Astrocyte (in vitro differentiated cells and primary cell): ENCODE measurements around the gene GMPR. TPM values are rescaled to one million over a fixed set of nuclear protein-coding genes. Genes with fewer than 3 reads are reported as not detected.

Source experiments
- DNase-seq: peaks from one replicate; pipeline ENCODE4 v3.0.0-alpha.2; 2010; ENCODE audit warnings: low read depth
- FAIRE-seq: peaks from 2 replicates; lab custom pipeline; 2011; peaks lifted over from hg19 to GRCh38; lab: Jason Lieb, UNC
- H2AFZ ChIP-seq: 2 replicates; pipeline ENCODE4 v1.6.0; 2012; ENCODE audit warnings: low read depth, low read length, inconsistent platforms
- H3K27ac ChIP-seq: 2 replicates; pipeline ENCODE4 v1.5.1; 2011; ENCODE audit warnings: low read depth, low read length, inconsistent platforms
- H3K27me3 ChIP-seq: 2 replicates; pipeline ENCODE4 v1.6.0; 2011; ENCODE audit warnings: low read length, inconsistent platforms; ENCODE audit not compliant: insufficient read depth
- H3K36me3 ChIP-seq: 2 replicates; pipeline ENCODE4 v1.5.1; 2011; ENCODE audit warnings: low read length, inconsistent platforms; ENCODE audit not compliant: insufficient read depth
- H3K4me1 ChIP-seq: 2 replicates; pipeline ENCODE4 v1.5.1; 2011; ENCODE audit warnings: low read length, inconsistent platforms; ENCODE audit not compliant: insufficient read depth
- H3K4me2 ChIP-seq: 2 replicates; pipeline ENCODE4 v1.6.0; 2012; ENCODE audit warnings: low read length, inconsistent platforms
- H3K4me3 ChIP-seq: 2 replicates; pipeline ENCODE4 v1.5.1; 2011; ENCODE audit warnings: low read depth, mild to moderate bottlenecking, low read length, inconsistent platforms; ENCODE audit not compliant: insufficient read depth
- H3K79me2 ChIP-seq: 2 replicates; pipeline ENCODE4 v1.6.0; 2012; ENCODE audit warnings: mild to moderate bottlenecking, low read length, inconsistent platforms; ENCODE audit not compliant: insufficient read depth
- H3K9ac ChIP-seq: 2 replicates; pipeline ENCODE4 v1.6.0; 2012; ENCODE audit warnings: mild to moderate bottlenecking, low read length, inconsistent platforms
- H3K9me3 ChIP-seq: 2 replicates; pipeline ENCODE4 v1.5.1; 2012; ENCODE audit warnings: low read depth, mild to moderate bottlenecking, low read length, inconsistent platforms; ENCODE audit not compliant: insufficient read depth
- H4K20me1 ChIP-seq: 2 replicates; pipeline ENCODE4 v1.6.0; 2012; ENCODE audit warnings: low read length, inconsistent platforms; ENCODE audit not compliant: insufficient read depth
- H3K27ac Mint-ChIP-seq: one replicate; pipeline ENCODE4 v1.8.0; 2021; ENCODE audit warnings: mild to moderate bottlenecking, mixed read lengths; ENCODE audit not compliant: unreplicated experiment
- H3K27me3 Mint-ChIP-seq: one replicate; pipeline ENCODE4 v1.8.0; 2021; ENCODE audit warnings: low read depth, mixed read lengths; ENCODE audit not compliant: unreplicated experiment
- H3K36me3 Mint-ChIP-seq: one replicate; pipeline ENCODE4 v1.8.0; 2021; ENCODE audit warnings: low read depth, mixed read lengths; ENCODE audit not compliant: unreplicated experiment
- H3K4me1 Mint-ChIP-seq: one replicate; pipeline ENCODE4 v1.8.0; 2021; ENCODE audit warnings: low read depth, mixed read lengths; ENCODE audit not compliant: unreplicated experiment
- H3K4me3 Mint-ChIP-seq: one replicate; pipeline ENCODE4 v1.8.0; 2021; ENCODE audit warnings: mild to moderate bottlenecking, moderate library complexity, mixed read lengths; ENCODE audit not compliant: unreplicated experiment
- H3K9me3 Mint-ChIP-seq: one replicate; pipeline ENCODE4 v1.8.0; 2021; ENCODE audit warnings: mild to moderate bottlenecking, mixed read lengths; ENCODE audit not compliant: unreplicated experiment
- EZH2 ChIP-seq: IDR thresholded peaks from 2 replicates; pipeline ENCODE4 v1.6.1; 2012; ENCODE audit warnings: mild to moderate bottlenecking, low read length, inconsistent platforms; ENCODE audit not compliant: insufficient read depth
- total RNA-seq: library from RNA; stranded (reverse); gene quantifications from 2 replicates; pipeline ENCODE4 v1.2.1, GENCODE V29; 2021
- TF ChIP-seq, protein P1 (sequence below): IDR thresholded peaks from 2 replicates; pipeline ENCODE4 v1.5.1; 2011; ENCODE audit warnings: low read depth, mild to moderate bottlenecking, inconsistent platforms, low read length, moderate library complexity; ENCODE audit not compliant: insufficient read depth

Gene GMPR
- total RNA-seq, 1 donor from 2014 or later = 2.0 TPM

DNA sequence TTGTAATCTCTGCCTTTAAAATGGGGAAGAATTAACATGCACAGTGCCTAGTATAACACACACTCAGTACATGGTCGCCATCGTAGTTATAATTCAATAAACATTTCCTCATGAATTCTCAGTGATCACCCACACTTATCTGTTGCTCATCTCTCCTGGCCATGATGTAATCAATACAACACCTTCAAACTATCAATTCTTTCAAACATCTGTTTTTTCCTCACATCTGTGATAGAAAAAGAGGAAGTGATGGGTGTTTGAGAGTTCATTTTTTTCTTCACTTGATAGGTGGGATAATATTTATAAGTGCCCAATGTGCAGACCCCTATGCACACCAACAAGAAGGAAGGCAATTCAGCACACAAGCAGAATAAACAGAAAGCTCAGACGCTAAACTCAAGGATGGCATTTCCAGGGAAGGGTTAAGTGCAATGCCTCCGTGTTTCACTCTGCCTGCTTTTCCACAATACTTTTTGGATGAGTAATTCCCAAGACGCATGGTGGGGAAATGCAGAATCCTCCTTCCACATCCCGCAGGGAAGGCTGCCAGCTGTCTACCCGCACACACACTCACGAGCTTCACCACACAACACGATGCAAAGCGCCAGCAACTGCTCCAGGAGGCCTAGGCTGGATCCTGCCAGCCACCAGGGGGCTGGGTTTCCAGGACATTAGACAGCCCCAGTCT is 100.3 kb downstream of the GMPR start:
- H4K20me1 ChIP-seq = no peaks in the 10 kb centered on the region
- no peak overlapping the region for H2AFZ ChIP-seq
- no peaks in the 10 kb centered on the region for H3K36me3 ChIP-seq
- H3K36me3 Mint-ChIP-seq = peaks cover 9% of the 10 kb centered on the region
- TF ChIP-seq EZH2 = no peak
- TF ChIP-seq, protein P1, sequence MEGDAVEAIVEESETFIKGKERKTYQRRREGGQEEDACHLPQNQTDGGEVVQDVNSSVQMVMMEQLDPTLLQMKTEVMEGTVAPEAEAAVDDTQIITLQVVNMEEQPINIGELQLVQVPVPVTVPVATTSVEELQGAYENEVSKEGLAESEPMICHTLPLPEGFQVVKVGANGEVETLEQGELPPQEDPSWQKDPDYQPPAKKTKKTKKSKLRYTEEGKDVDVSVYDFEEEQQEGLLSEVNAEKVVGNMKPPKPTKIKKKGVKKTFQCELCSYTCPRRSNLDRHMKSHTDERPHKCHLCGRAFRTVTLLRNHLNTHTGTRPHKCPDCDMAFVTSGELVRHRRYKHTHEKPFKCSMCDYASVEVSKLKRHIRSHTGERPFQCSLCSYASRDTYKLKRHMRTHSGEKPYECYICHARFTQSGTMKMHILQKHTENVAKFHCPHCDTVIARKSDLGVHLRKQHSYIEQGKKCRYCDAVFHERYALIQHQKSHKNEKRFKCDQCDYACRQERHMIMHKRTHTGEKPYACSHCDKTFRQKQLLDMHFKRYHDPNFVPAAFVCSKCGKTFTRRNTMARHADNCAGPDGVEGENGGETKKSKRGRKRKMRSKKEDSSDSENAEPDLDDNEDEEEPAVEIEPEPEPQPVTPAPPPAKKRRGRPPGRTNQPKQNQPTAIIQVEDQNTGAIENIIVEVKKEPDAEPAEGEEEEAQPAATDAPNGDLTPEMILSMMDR = peak; percentile 88
- H3K79me2 ChIP-seq = peaks cover 3% of the 10 kb centered on the region
- peak overlapping the region; percentile 87 for H3K27ac Mint-ChIP-seq
- FAIRE-seq = peak; percentile 97
- H3K4me3 Mint-ChIP-seq = peak overlapping the region; percentile 37
- H3K4me3 ChIP-seq = no peak overlapping the region
- no peaks in the 10 kb centered on the region for H3K9me3 ChIP-seq
- peaks cover 49% of the 10 kb centered on the region for H3K4me1 ChIP-seq
- no peaks in the 10 kb centered on the region for H3K9me3 Mint-ChIP-seq
- H3K9ac ChIP-seq = peak overlapping the region; percentile 63
- no peaks in the 10 kb centered on the region for H3K27me3 Mint-ChIP-seq
- peak overlapping the region; percentile 75 for H3K4me2 ChIP-seq
- DNase-seq = peak; percentile 99
- no peaks in the 10 kb centered on the region for H3K27me3 ChIP-seq
- peak overlapping the region; percentile 82 for H3K27ac ChIP-seq
- peaks cover 57% of the 10 kb centered on the region for H3K4me1 Mint-ChIP-seq

DNA sequence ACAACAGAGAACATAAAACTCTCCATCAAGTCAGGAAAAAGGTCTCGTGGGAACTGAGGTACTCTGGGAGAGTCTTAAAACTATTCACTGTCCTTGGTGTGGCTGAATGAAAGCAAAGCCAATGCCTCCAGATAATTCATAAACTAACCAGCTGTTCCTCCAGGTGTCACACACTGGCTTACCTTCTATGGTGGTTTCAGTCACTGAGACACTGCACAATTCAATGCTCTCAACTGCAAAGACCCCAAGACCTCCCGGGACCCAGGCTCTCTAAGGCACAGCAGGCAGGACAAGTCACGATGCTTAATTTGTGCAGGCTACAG is 100.8 kb downstream of the GMPR start:
- H3K4me1 ChIP-seq = peaks cover 48% of the 10 kb centered on the region
- H2AFZ ChIP-seq = no peak overlapping the region
- Mint-ChIP-seq H3K4me3 (peak overlapping the region; percentile 37), H3K4me1 (peaks cover 55% of the 10 kb centered on the region), H3K27me3 (no peaks in the 10 kb centered on the region), H3K36me3 (peaks cover 9% of the 10 kb centered on the region), H3K27ac (peak overlapping the region; percentile 87), H3K9me3 (no peaks in the 10 kb centered on the region)
- H3K79me2 ChIP-seq = peaks cover 3% of the 10 kb centered on the region
- DNase-seq = no peak
- H3K4me3 ChIP-seq = no peak overlapping the region
- no peaks in the 10 kb centered on the region for H3K27me3 ChIP-seq
- FAIRE-seq = no peak
- peak overlapping the region; percentile 82 for H3K27ac ChIP-seq
- no peak for TF ChIP-seq EZH2
- TF ChIP-seq, protein P1 = no peak
- H3K4me2 ChIP-seq = peak overlapping the region; percentile 75
- no peaks in the 10 kb centered on the region for H3K36me3 ChIP-seq
- H4K20me1 ChIP-seq = no peaks in the 10 kb centered on the region
- H3K9ac ChIP-seq = peak overlapping the region; percentile 55
- H3K9me3 ChIP-seq = no peaks in the 10 kb centered on the region

DNA sequence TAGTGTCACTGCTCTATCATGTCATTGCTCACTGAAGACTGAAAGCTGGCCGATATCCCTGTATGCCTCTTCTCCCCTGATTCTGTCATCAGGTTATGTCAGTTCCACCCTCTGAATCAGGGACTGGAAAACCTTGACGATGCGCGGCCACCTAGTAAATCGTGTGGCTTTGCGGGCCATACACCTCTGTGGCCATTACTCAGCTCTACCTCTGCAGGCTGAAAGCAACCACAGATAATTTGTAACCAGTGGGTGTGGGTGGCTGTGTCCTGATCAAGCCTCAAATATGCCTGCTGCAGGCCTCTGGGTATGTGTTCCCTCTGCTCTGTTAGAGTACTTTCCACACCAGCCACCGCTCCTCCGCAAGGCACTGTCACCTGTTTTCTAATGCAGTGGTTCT is 105.2 kb downstream of the GMPR start:
- H3K4me1 Mint-ChIP-seq = peaks cover 36% of the 10 kb centered on the region
- no peak for FAIRE-seq

More for the DNA sequence above, 105.2 kb downstream of the GMPR start:
- peaks cover 10% of the 10 kb centered on the region for H3K36me3 Mint-ChIP-seq
- Histone ChIP-seq H2AFZ (no peak overlapping the region), H3K9ac (no peak overlapping the region), H3K4me2 (no peak overlapping the region), H3K36me3 (no peaks in the 10 kb centered on the region), H4K20me1 (no peaks in the 10 kb centered on the region), H3K27me3 (no peaks in the 10 kb centered on the region), H3K4me3 (no peak overlapping the region), H3K27ac (no peak overlapping the region), H3K4me1 (peaks cover 35% of the 10 kb centered on the region), H3K79me2 (no peaks in the 10 kb centered on the region), H3K9me3 (no peaks in the 10 kb centered on the region)
- H3K9me3 Mint-ChIP-seq = no peaks in the 10 kb centered on the region
- no peak for TF ChIP-seq EZH2
- TF ChIP-seq, protein P1 = no peak
- H3K4me3 Mint-ChIP-seq = no peak overlapping the region
- H3K27ac Mint-ChIP-seq = no peak overlapping the region
- H3K27me3 Mint-ChIP-seq = no peaks in the 10 kb centered on the region
- DNase-seq = peak; percentile 58
